K562 (cell line): ENCODE results near the gene MBOAT2. TPM values are rescaled to one million over a fixed set of nuclear protein-coding genes. Genes with fewer than 3 reads are reported as not detected.
A peak's percentile ranks its signal among the peaks of the same experiment; 100 is the strongest.

Experiments used
- ATAC-seq: fragments of 200-7000 bp; cut with Tn5 transposase; 3 replicates; pipeline ENCODE4 v1.9.1; 2020; ENCODE audit warnings: moderate library complexity
- BruUV-seq: library from RNA; stranded (reverse); fragments of 400-500 nt; replicated peaks from 2 replicates; lab custom pipeline; 2021; lab: Mats Ljungman, UMichigan
- CTCF ChIA-PET: fragments of 300-600 bp; formaldehyde crosslinking; extraction: SDS; loops from one replicate; lab custom pipeline; 2021; ENCODE audit warnings: low intra/inter-chr PET ratio; lab: Yijun Ruan, JAX
- POLR2A ChIA-PET: fragments of 300-600, 350-650 bp; sonication (Branson Sonifier 250); formaldehyde crosslinking; extraction: SDS; loops from one replicate; lab custom pipeline; 2021; ENCODE audit warnings: antibody characterized with exemption, inconsistent platforms; lab: Yijun Ruan, JAX
- DNase-seq, 4 experiments: peaks; one replicate each; pipeline versions ENCODE4 v3.0.0 to v3.0.0-alpha.2; 2011 to 2018; ENCODE audit warnings: low spot score in 3 of 4, mixed read lengths in 3 of 4; ENCODE audit errors: extremely low read depth in 1 of 4
- FAIRE-seq: peaks from 2 replicates; lab custom pipeline; 2011; peaks lifted over from hg19 to GRCh38; lab: Jason Lieb, UNC
- H2AFZ ChIP-seq: 2 replicates; pipeline ENCODE4 v1.6.0; 2011; ENCODE audit warnings: low read depth, low read length, control low read depth, inconsistent platforms
- H3K27ac ChIP-seq: fragments of 200-600 bp; 3 replicates; pipeline ENCODE4 v1.8.0; 2011; ENCODE audit warnings: low read depth, mild to moderate bottlenecking, control low read depth, inconsistent platforms, low read length, moderate library complexity, mixed read lengths; ENCODE audit errors: extremely low read depth
- H3K27me3 ChIP-seq, 2 experiments: fragments of 300-600 bp in 1 of 2; 2 replicates in 1 of 2; 3 replicates in 1 of 2; pipeline versions ENCODE4 v1.6.0 to v1.8.0; 2011; ENCODE audit warnings: inconsistent platforms in 2 of 2, low read length in 2 of 2, mild to moderate bottlenecking in 1 of 2, mixed read lengths in 1 of 2, moderate library complexity in 1 of 2; ENCODE audit not compliant: control insufficient read depth in 2 of 2, insufficient read depth in 2 of 2
- H3K36me3 ChIP-seq: fragments of 300-600 bp; 3 replicates; pipeline ENCODE4 v1.8.0; 2011; ENCODE audit warnings: mild to moderate bottlenecking, low read length, inconsistent platforms; ENCODE audit not compliant: control insufficient read depth, insufficient read depth
- H3K4me1 ChIP-seq, 2 experiments: fragments of 200-600 bp in 1 of 2; replicated peaks in 1 of 2; 2 replicates in 1 of 2; 3 replicates in 1 of 2; pipeline versions ENCODE4 v1.5.1 to v1.8.0; 2011; ENCODE audit warnings: inconsistent platforms in 2 of 2, low read length in 2 of 2, mild to moderate bottlenecking in 1 of 2, mixed read lengths in 1 of 2, moderate library complexity in 1 of 2; ENCODE audit not compliant: control insufficient read depth in 2 of 2, insufficient read depth in 2 of 2
- H3K4me2 ChIP-seq: 2 replicates; pipeline ENCODE4 v1.6.1; 2011; ENCODE audit warnings: low read length, control low read depth, inconsistent platforms, mixed read lengths; ENCODE audit not compliant: insufficient read depth
- H3K4me3 ChIP-seq: fragments of 200-600 bp; sonication (generic), shearing (Covaris generic); 2 replicates; pipeline ENCODE4 v1.5.1; 2016; ENCODE audit warnings: control low read depth, inconsistent platforms
- H3K79me2 ChIP-seq: fragments of 200-600 bp; 3 replicates; pipeline ENCODE4 v1.8.0; 2011; ENCODE audit warnings: low read length, inconsistent platforms; ENCODE audit not compliant: control insufficient read depth, insufficient read depth
- H3K9ac ChIP-seq, 2 experiments: 2 replicates each; pipeline versions ENCODE4 v1.6.0 to v1.6.1; 2011; ENCODE audit warnings: low read depth in 2 of 2, low read length in 2 of 2, control low read depth in 1 of 2, inconsistent platforms in 1 of 2, mild to moderate bottlenecking in 1 of 2, mixed read lengths in 1 of 2; ENCODE audit not compliant: insufficient read depth in 1 of 2
- H3K9me1 ChIP-seq: one replicate; pipeline ENCODE4 v1.6.0; 2011; ENCODE audit warnings: inconsistent platforms, mild to moderate bottlenecking, low read length, moderate library complexity; ENCODE audit not compliant: control insufficient read depth, insufficient read depth
- H3K9me3 ChIP-seq: replicated peaks from 2 replicates; pipeline ENCODE4 v1.5.1; 2011; ENCODE audit warnings: low read depth, low read length, inconsistent platforms; ENCODE audit not compliant: control insufficient read depth, insufficient read depth
- H4K20me1 ChIP-seq: replicated peaks from 2 replicates; pipeline ENCODE4 v1.6.1; 2011; ENCODE audit warnings: low read length, inconsistent platforms, mixed read lengths; ENCODE audit not compliant: control insufficient read depth, insufficient read depth
- ARNT ChIP-seq, 2 experiments: fragments of 450-650 bp; IDR thresholded peaks; 2 replicates each; pipeline ENCODE4 v1.6.1; 2016; ENCODE audit warnings: mild to moderate bottlenecking in 1 of 2
- CBFB ChIP-seq: sonication (generic); formaldehyde crosslinking; IDR thresholded peaks from 2 replicates; pipeline ENCODE4 v1.4.0; 2020; ENCODE audit warnings: mild to moderate bottlenecking, missing genetic modification reagents
- CXXC5 ChIP-seq: fragments of 250-450 bp; sonication (Bioruptor Pico); IDR thresholded peaks from 2 replicates; pipeline ENCODE4 v1.8.0; 2022; ENCODE audit warnings: inconsistent platforms, mild to moderate bottlenecking, moderate library complexity
- DIDO1 ChIP-seq: fragments of 450-650 bp; IDR thresholded peaks from 2 replicates; pipeline ENCODE4 v1.6.1; 2016; ENCODE audit warnings: low read depth, missing biosample characterization, missing genetic modification characterization
- DMBX1 ChIP-seq: fragments of 250-450 bp; sonication (Bioruptor Pico); IDR thresholded peaks from 2 replicates; pipeline ENCODE4 v1.8.0; 2022; ENCODE audit warnings: inconsistent platforms, mild to moderate bottlenecking, moderate library complexity, borderline replicate concordance
- ETV6 ChIP-seq, 3 experiments: fragments of 150-350 bp in 1 of 3; sonication (generic) in 1 of 3; formaldehyde crosslinking in 1 of 3; IDR thresholded peaks; 2 replicates each; pipeline versions ENCODE4 v1.6.1 to v1.8.0; 2014 to 2022; ENCODE audit warnings: borderline replicate concordance in 2 of 3, low read depth in 2 of 3, antibody characterized with exemption in 1 of 3, low read length in 1 of 3, mild to moderate bottlenecking in 1 of 3, missing genetic modification reagents in 1 of 3
- HLTF ChIP-seq: fragments of 450-650 bp; IDR thresholded peaks from 2 replicates; pipeline ENCODE4 v1.6.1; 2016
- HMBOX1 ChIP-seq: sonication (generic); IDR thresholded peaks from 2 replicates; pipeline ENCODE4 v1.6.1; 2016
- LEF1 ChIP-seq: fragments of 450-650 bp; IDR thresholded peaks from 2 replicates; pipeline ENCODE4 v1.6.1; 2016; ENCODE audit warnings: mild to moderate bottlenecking
- PHF8 ChIP-seq: fragments of 200-600 bp; sonication (generic); IDR thresholded peaks from 2 replicates; pipeline ENCODE4 v1.6.1; 2012; ENCODE audit warnings: mixed run types, mild to moderate bottlenecking, inconsistent platforms, low read length, moderate library complexity, borderline replicate concordance
- POLR3G ChIP-seq: IDR thresholded peaks from 2 replicates; pipeline ENCODE4 v1.6.1; 2011; ENCODE audit not compliant: insufficient read length, insufficient replicate concordance; ENCODE audit errors: extremely low read depth
- PRPF4 ChIP-seq: fragments of 200-400 bp; formaldehyde crosslinking; IDR thresholded peaks from one replicate; pipeline ENCODE4 v1.6.1; 2017; ENCODE audit warnings: low read length, low read depth, mild to moderate bottlenecking; ENCODE audit not compliant: insufficient read depth, poor library complexity, severe bottlenecking
- RCOR1 ChIP-seq, 2 experiments: IDR thresholded peaks; 2 replicates each; pipeline ENCODE4 v1.6.1; 2012; ENCODE audit warnings: low read depth in 2 of 2, low read length in 2 of 2, borderline replicate concordance in 1 of 2, improper control_type of control experiment in 1 of 2
- SMARCA5 ChIP-seq: fragments of 450-650 bp; IDR thresholded peaks from 2 replicates; pipeline ENCODE4 v1.6.1; 2016
- SPI1 ChIP-seq: IDR thresholded peaks from 2 replicates; pipeline ENCODE4 v1.6.1; 2011; ENCODE audit warnings: low read depth, low read length, control low read depth, borderline replicate concordance
- SREBF1 ChIP-seq: fragments of 150-350 bp; IDR thresholded peaks from 2 replicates; pipeline ENCODE4 v1.6.1; 2014; ENCODE audit warnings: antibody characterized with exemption, low read depth, low read length, borderline replicate concordance
- TRIM24 ChIP-seq, 2 experiments: fragments of 450-650 bp; IDR thresholded peaks; 2 replicates each; pipeline ENCODE4 v1.6.1; 2016
- ZBED1 ChIP-seq: IDR thresholded peaks from 2 replicates; pipeline ENCODE4 v1.6.1; 2014
- ZNF3 ChIP-seq: fragments of 250-450 bp; sonication (Bioruptor Pico); IDR thresholded peaks from 2 replicates; pipeline ENCODE4 v1.5.0; 2021; ENCODE audit warnings: mild to moderate bottlenecking, moderate library complexity
- ZNF384 ChIP-seq: IDR thresholded peaks from 2 replicates; pipeline ENCODE4 v1.6.1; 2012; ENCODE audit warnings: low read depth, low read length, improper control_type of control experiment
- WGBS: fragments of 100-300 bp; shearing (Covaris generic); methylation state at CpG from one replicate; pipeline ENCODE4 v1.1.6; 2016; ENCODE audit warnings: low coverage, mixed read lengths; ENCODE audit not compliant: insufficient coverage; ENCODE audit errors: missing lambda C conversion rate; 5-methylcytosine and 5-hydroxymethylcytosine counted together
- in situ Hi-C: fragments of 300-500 bp; cut with MboI; formaldehyde crosslinking; loops from 4 replicates; pipeline ENCODE4 v1.15.0; 2018; ENCODE audit warnings: inconsistent platforms, mixed read lengths
- intact Hi-C: fragments of 100-400 bp; cut with micrococcal nuclease; formaldehyde crosslinking; loops from 2 replicates; pipeline ENCODE4 v1.14.2; 2022
- polyA plus RNA-seq, 8 experiments: library from polyadenylated mRNA; depleted of rRNA in 4 of 8; stranded (reverse) in 5 of 8; unstranded in 3 of 8; fragments of >200 nt; fragmentation: Nextera tagmentation in 2 of 8; fragmentation: Illumina TruSeq in 1 of 8; extraction: Ambion mirVana in 2 of 8; extraction: Trizol in 1 of 8; gene quantifications; 2 replicates each; pipeline versions ENCODE4 v1.2.1 to v1.2.3, GENCODE V29; 2011 to 2014; ENCODE audit warnings: inconsistent platforms in 1 of 8, missing spikeins in 1 of 8
- total RNA-seq, 7 experiments: library from RNA; depleted of rRNA in 6 of 7; stranded (reverse); fragments of >200 nt in 6 of 7; fragmentation: Illumina TruSeq in 2 of 7; extraction: Trizol in 2 of 7; gene quantifications; 2 replicates each; pipeline versions ENCODE4 v1.2.1 to v1.2.3, GENCODE V29; 2011 to 2021; ENCODE audit warnings: low replicate concordance in 1 of 7

MBOAT2 gene
- total and polyA plus RNA-seq, 9 of the 15 experiments (the other 6 are each of a cell fraction or from before 2014, with no cell fraction given) = 8.4 to 122 (median 27.6) TPM

GRCh38 chr2:8986327-8986976 is 17.0 kb downstream of the MBOAT2 start (continued):
- peak; percentile 68 for TF ChIP-seq ZNF384
- peak in 1 of 2 experiments; percentile 46; a peak in 1 of 4 replicates for TF ChIP-seq ARNT (IDR thresholded peaks at IDR 0.05)
- TF ChIP-seq CBFB (CRISPR knock-in tag) = no peak
- TF ChIP-seq LEF1 = no peak

- ChIA-PET POLR2A (interaction anchor here (0.6 to 1.8 kb wide), 6 partner anchors 8 to 523 kb away, joined by 3 to 5 read pairs (median 3); no protein-coding TSS in a partner anchor), CTCF (interaction anchor here (0.6 to 1.5 kb wide), 2 partner anchors 12 to 61 kb away, joined by 3 read pairs; no protein-coding TSS in a partner anchor)
- Histone ChIP-seq H3K9me3 (no peaks in the 10 kb centered on the region), H4K20me1 (no peaks in the 10 kb centered on the region), H3K4me3 (peak overlapping the region; percentile 35), H3K79me2 (peaks cover 100% of the 10 kb centered on the region), H2AFZ (peak overlapping the region; percentile 60), H3K9me1 (no peaks in the 10 kb centered on the region), H3K36me3 (no peaks in the 10 kb centered on the region), H3K4me2 (peak overlapping the region; percentile 85), H3K27ac (peak overlapping the region; percentile 70), H3K4me1 (peaks cover 3 to 61% of the 10 kb centered on the region in 2 experiments; a peak in 4 of 5 replicates), H3K9ac (peak overlapping the region; percentile 48 to 72; a peak in 3 of 4 replicates), H3K27me3 (no peaks in the 10 kb centered on the region)
- 10% methylated on average over 4 of the region's 4 CpGs for WGBS
- BruUV-seq = TSS peak; percentile 33
- in situ Hi-C loops = no loop called here
- no peak for FAIRE-seq
- peak; percentile 69 for ATAC-seq
- peak in 1 of 4 experiments; percentile 63 for DNase-seq
- intact Hi-C loops = loop anchor here (1.0 to 5.0 kb wide), 6 partner anchors 14 to 293 kb away; no protein-coding TSS in a partner anchor
- TF ChIP-seq ETV6 (IDR thresholded peaks at IDR 0.05; ENCODE audit: borderline replicate concordance in 1 of 2, low read depth in 2 of 2, low read length in 1 of 2) (no peak), ETV6 (CRISPR knock-in tag; IDR thresholded peaks at IDR 0.05; ENCODE audit: borderline replicate concordance) (no peak), SREBF1 (no peak), ZNF3 (no peak), PRPF4 (no peak), SMARCA5 (no peak), HMBOX1 (peak; percentile 23; the same call in 1 of the 2 replicates), SPI1 (no peak), RCOR1 (IDR thresholded peaks at IDR 0.05; ENCODE audit: borderline replicate concordance in 1 of 2, low read depth in 2 of 2, low read length in 2 of 2) (no peak; a peak in 1 of 4 replicates), POLR3G (no peak), ZBED1 (no peak), CXXC5 (CRISPR knock-in tag) (no peak), TRIM24 (IDR thresholded peaks at IDR 0.05) (no peak), DIDO1 (no peak), DMBX1 (no peak), PHF8 (no peak), HLTF (0 out of 2 replicates have a peak, but pooled peaks have one; percentile 44)
These were observed 17.7 kb downstream of the MBOAT2 start for GRCh38 chr2:8985561-8986326.
